T-helper 1 cell treated with Interleukin-12 subunit alpha and Interleukin-12 subunit beta and Interleukin-4 antibody, amounts not matched to agents 30 μg/mL and 1 μg/mL, for 36 hours (primary cell): ENCODE data around the gene TCF12.

Source experiments
- H3K27ac Mint-ChIP-seq: one replicate; pipeline ENCODE4 v1.8.0; 2021; ENCODE audit warnings: mild to moderate bottlenecking, mixed read lengths
- H3K27me3 Mint-ChIP-seq: one replicate; pipeline ENCODE4 v1.8.0; 2021; ENCODE audit warnings: low read depth, mixed read lengths
- H3K36me3 Mint-ChIP-seq: one replicate; pipeline ENCODE4 v1.8.0; 2021; ENCODE audit warnings: low read depth, mixed read lengths
- H3K4me1 Mint-ChIP-seq: one replicate; pipeline ENCODE4 v1.8.0; 2021; ENCODE audit warnings: low read depth, mixed read lengths
- H3K4me3 Mint-ChIP-seq: one replicate; pipeline ENCODE4 v1.8.0; 2021; ENCODE audit warnings: mild to moderate bottlenecking, moderate library complexity, mixed read lengths
- H3K9me3 Mint-ChIP-seq: one replicate; pipeline ENCODE4 v1.8.0; 2021; ENCODE audit warnings: mixed read lengths

Gene TCF12

GRCh38 chr15:57038040-57038439 is 119.6 kb downstream of the TCF12 start:
- no peaks in the 10 kb centered on the region for H3K27me3 Mint-ChIP-seq
- no peak overlapping the region for H3K4me3 Mint-ChIP-seq
- H3K4me1 Mint-ChIP-seq = peaks cover 18% of the 10 kb centered on the region
- H3K36me3 Mint-ChIP-seq = no peaks in the 10 kb centered on the region
- H3K27ac Mint-ChIP-seq = no peak overlapping the region
- no peaks in the 10 kb centered on the region for H3K9me3 Mint-ChIP-seq

- Mint-ChIP-seq H3K36me3 (no peaks in the 10 kb centered on the region), H3K27ac (no peak overlapping the region), H3K4me1 (peaks cover 18% of the 10 kb centered on the region), H3K4me3 (no peak overlapping the region), H3K27me3 (no peaks in the 10 kb centered on the region), H3K9me3 (no peaks in the 10 kb centered on the region)
Observed at GRCh38 chr15:57038496-57038895, 120.1 kb downstream of the TCF12 start.

- no peaks in the 10 kb centered on the region for H3K27me3 Mint-ChIP-seq
- peaks cover 2% of the 10 kb centered on the region for H3K36me3 Mint-ChIP-seq
- H3K27ac Mint-ChIP-seq = no peak overlapping the region
- H3K9me3 Mint-ChIP-seq = no peaks in the 10 kb centered on the region
- no peak overlapping the region for H3K4me3 Mint-ChIP-seq
- peaks cover 16% of the 10 kb centered on the region for H3K4me1 Mint-ChIP-seq
Observed at GRCh38 chr15:57041416-57041815, 123.0 kb downstream of the TCF12 start.

DNA sequence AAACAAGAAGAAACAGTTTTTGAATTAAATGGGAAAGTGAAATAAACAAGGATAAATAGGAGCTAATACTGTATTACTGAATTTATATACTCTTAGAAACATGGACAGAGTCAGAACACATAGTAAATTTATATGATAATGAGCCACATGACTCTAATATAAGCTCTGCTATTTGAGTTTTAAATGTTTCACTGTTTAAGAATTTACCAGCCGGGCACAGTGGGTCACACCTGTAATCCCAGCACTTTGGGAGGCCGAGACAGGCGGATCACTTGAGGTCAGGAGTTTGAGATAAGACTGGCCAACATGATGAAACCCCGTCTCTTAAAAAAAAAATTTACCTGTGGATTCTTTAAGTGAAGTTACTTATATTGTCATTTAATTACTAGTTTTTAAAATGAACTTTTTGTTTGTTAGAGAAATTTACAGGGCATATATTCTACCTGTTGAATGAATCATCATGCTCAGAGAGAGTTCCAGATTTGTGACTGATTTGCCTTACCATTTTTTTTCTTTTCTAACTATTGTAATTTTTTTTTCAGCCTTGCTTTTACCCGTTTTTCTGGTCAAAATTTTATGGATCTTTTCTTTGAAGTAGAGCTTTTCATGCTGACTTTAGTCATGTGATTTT is 125.7 kb downstream of the TCF12 start:
- no peak overlapping the region for H3K27ac Mint-ChIP-seq
- H3K4me1 Mint-ChIP-seq = peaks cover 4% of the 10 kb centered on the region
- H3K4me3 Mint-ChIP-seq = no peak overlapping the region
- H3K27me3 Mint-ChIP-seq = no peaks in the 10 kb centered on the region
- no peaks in the 10 kb centered on the region for H3K9me3 Mint-ChIP-seq
- peaks cover 2% of the 10 kb centered on the region for H3K36me3 Mint-ChIP-seq

- Mint-ChIP-seq H3K4me3 (no peak overlapping the region), H3K27ac (no peak overlapping the region), H3K4me1 (peaks cover 3% of the 10 kb centered on the region), H3K9me3 (no peaks in the 10 kb centered on the region), H3K36me3 (peaks cover 2% of the 10 kb centered on the region), H3K27me3 (no peaks in the 10 kb centered on the region)
Observed at GRCh38 chr15:57044970-57045369, 126.5 kb downstream of the TCF12 start.

DNA sequence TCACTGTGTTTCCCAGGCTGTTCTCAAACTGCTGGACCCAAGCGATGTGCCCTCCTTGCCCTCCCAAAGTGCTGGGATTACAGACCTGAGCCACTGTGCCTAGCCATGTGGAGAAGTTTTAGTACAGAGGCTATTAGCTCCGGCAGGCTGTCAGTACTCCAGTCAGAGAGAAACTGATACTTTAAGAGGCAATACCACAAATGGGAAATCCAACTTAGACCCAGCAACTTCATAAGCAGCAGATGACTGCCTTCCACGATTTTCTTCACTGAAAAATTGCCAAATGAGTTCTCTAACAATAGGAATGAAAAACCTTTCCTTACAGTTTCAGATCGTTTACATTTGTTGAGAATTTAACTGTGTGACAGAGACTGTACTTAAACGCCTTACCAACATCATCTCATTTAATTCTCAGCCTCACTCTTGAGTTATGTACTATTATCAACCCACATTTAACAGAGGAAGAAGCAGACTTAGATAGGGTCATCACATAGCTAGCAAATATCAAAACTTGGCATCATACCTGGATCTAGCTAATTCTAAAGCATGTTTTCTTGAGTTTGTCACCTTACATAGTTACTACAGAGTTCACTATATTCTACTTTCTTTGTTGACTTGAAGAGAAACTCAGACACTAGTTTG is 127.4 kb downstream of the TCF12 start:
- Mint-ChIP-seq H3K9me3 (no peaks in the 10 kb centered on the region), H3K27me3 (no peaks in the 10 kb centered on the region), H3K27ac (no peak overlapping the region), H3K4me1 (no peaks in the 10 kb centered on the region), H3K36me3 (peaks cover 2% of the 10 kb centered on the region), H3K4me3 (no peak overlapping the region)

DNA sequence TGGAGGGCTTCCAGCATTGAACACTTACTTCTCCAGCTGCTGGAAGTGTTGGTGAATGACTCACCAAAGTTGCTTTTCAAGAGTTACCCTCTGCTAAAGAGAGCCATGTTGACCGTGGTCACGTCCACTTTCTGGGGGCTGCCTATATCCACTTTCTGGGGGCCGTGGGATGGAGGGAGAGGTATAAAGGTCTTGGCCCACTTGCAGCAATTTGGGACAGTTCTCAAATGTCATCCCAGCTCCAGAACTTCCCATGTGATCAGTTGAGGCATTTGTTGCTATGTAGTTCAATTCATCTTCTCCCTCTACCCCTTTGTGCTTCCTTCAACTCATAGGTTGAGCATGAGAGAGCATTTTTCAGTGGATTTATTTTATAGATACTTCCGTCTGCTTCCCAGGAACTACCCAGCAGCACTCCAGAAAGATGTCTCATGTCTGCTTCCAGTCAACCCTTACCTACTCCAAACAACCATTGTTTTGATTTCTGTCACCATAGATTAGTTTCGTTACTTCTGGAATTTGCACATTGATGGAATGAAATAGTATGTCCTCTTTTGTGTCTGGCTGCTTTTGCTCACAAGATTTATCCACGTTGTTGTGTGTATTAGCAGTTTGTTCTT is 130.6 kb downstream of the TCF12 start:
- no peaks in the 10 kb centered on the region for H3K9me3 Mint-ChIP-seq
- peaks cover 3% of the 10 kb centered on the region for H3K4me1 Mint-ChIP-seq
- H3K27ac Mint-ChIP-seq = no peak overlapping the region
- no peak overlapping the region for H3K4me3 Mint-ChIP-seq
- H3K36me3 Mint-ChIP-seq = peaks cover 2% of the 10 kb centered on the region
- H3K27me3 Mint-ChIP-seq = no peaks in the 10 kb centered on the region

DNA sequence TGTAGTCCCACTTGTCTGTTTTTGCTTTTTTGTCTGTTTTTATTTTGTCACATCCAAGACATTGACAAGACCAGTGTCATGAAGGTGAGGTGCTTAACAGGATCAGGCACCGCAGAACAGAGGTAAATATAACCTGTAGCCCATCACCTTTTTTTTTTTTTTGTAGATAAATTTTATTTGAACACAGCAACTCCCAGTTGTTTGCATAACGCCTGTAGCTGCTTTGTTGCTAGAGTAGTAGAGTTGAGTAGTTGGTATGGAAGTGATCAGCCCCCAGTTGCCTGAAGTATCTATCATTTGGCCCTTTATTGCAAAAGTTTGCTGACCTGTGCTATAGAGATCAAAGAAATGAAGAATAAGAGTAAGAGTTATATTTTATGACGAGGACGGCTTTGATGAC is 135.0 kb downstream of the TCF12 start:
- H3K4me1 Mint-ChIP-seq = peaks cover 15% of the 10 kb centered on the region
- no peaks in the 10 kb centered on the region for H3K27me3 Mint-ChIP-seq
- H3K4me3 Mint-ChIP-seq = no peak overlapping the region
- H3K36me3 Mint-ChIP-seq = no peaks in the 10 kb centered on the region
- H3K27ac Mint-ChIP-seq = no peak overlapping the region
- no peaks in the 10 kb centered on the region for H3K9me3 Mint-ChIP-seq

- Mint-ChIP-seq H3K4me1 (peaks cover 15% of the 10 kb centered on the region), H3K4me3 (no peak overlapping the region), H3K27me3 (no peaks in the 10 kb centered on the region), H3K36me3 (no peaks in the 10 kb centered on the region), H3K9me3 (no peaks in the 10 kb centered on the region), H3K27ac (no peak overlapping the region)
Observed at GRCh38 chr15:57054204-57054750, 135.8 kb downstream of the TCF12 start.

DNA sequence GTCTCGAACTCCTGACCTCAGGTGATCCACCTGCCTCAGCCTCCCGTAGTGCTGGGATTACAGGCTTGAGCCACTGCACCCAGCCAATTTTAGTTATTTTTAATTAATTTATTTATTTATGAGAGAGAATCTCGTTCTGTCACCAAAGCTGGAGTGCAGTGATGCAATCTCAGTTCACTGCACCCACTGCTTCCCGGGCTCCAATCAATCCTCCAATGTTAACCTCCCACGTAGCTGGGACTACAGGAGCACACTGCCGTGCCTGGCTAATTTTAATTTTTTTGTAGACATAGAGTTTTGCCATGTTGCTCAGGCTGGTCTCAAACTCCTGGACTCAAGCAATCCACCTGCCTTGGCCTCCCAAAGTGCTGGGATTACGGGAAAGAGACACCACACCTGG is 137.9 kb downstream of the TCF12 start:
- Mint-ChIP-seq H3K27me3 (no peaks in the 10 kb centered on the region), H3K27ac (no peak overlapping the region), H3K4me1 (peaks cover 15% of the 10 kb centered on the region), H3K9me3 (no peaks in the 10 kb centered on the region), H3K4me3 (no peak overlapping the region), H3K36me3 (no peaks in the 10 kb centered on the region)

DNA sequence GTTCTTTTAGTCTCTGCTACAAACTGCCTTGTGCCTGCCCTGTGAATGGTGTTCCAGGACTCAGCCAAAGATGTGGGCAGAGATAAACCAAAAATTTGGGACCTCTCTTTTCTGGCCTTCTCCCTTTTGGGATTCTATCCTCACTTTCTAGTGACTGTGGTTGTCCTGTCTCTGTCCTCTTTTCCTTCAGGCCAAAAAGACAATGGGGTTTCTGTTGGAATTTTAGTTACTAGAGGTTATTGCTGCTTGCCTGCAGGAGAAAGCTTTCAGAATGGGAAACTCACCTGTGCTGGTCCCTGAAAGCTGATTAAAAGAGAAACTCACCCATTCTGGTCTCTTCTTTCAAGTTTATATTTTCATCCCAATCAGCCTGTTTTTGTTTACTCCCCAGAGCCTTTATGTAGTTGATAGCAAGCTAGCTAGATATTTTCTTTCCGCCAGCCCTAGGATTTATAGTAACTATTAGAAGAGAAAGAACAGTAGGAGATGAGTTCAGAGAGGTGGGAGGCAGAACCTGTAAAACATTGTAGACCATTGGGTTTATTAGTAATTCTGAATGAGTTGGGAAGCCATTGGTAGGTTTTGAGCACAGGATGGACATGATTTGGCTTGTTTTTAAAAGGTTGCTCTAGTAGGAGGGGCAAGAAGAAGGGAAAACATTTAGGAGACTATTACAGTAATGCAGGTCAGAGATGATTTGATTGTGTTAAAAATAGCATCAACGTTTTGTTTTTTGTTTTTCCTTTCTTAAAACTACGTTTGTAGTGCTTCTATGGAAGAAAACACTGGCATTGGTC is 138.9 kb downstream of the TCF12 start:
- H3K27ac Mint-ChIP-seq = no peak overlapping the region
- no peak overlapping the region for H3K4me3 Mint-ChIP-seq
- H3K36me3 Mint-ChIP-seq = no peaks in the 10 kb centered on the region
- H3K4me1 Mint-ChIP-seq = peaks cover 17% of the 10 kb centered on the region
- H3K27me3 Mint-ChIP-seq = no peaks in the 10 kb centered on the region
- H3K9me3 Mint-ChIP-seq = no peaks in the 10 kb centered on the region

DNA sequence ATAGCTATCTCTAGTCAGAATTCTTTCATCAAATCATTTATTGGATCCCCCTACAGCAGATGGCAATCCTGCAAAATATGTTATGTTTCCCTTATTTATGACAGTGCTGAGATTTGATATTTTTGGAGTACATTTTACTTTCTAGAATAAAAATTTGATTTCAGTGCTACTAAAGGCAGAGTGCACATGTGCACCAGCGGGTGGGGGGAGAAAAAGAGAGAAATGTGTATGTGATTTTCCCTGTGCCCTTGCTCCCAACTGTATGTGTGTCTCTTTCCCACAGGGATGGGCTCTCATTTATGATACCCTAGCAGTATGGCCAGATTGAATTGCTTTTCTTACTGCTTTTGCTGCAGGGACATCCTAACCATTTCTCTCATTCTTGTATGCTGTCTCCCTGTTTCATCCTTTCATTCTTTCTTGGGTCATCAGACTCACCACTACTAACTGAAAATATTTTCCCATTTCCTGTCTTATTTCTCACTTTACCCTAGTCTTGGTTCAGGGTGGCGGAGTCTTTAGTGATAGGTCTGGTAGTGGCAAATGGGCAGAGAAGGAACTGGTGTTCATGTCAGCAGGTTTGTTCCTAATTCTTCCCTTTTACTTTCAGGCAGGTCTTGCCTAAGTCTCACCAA is 140.7 kb downstream of the TCF12 start:
- no peak overlapping the region for H3K4me3 Mint-ChIP-seq
- H3K4me1 Mint-ChIP-seq = peaks cover 14% of the 10 kb centered on the region
- no peaks in the 10 kb centered on the region for H3K27me3 Mint-ChIP-seq
- H3K9me3 Mint-ChIP-seq = no peaks in the 10 kb centered on the region
- H3K27ac Mint-ChIP-seq = no peak overlapping the region
- peaks cover 2% of the 10 kb centered on the region for H3K36me3 Mint-ChIP-seq

GRCh38 chr15:57060799-57061198 is 142.4 kb downstream of the TCF12 start:
- no peaks in the 10 kb centered on the region for H3K9me3 Mint-ChIP-seq
- peaks cover 14% of the 10 kb centered on the region for H3K4me1 Mint-ChIP-seq
- no peaks in the 10 kb centered on the region for H3K27me3 Mint-ChIP-seq
- H3K27ac Mint-ChIP-seq = no peak overlapping the region
- no peak overlapping the region for H3K4me3 Mint-ChIP-seq
- H3K36me3 Mint-ChIP-seq = peaks cover 3% of the 10 kb centered on the region

- Mint-ChIP-seq H3K4me1 (peaks cover 14% of the 10 kb centered on the region), H3K27me3 (no peaks in the 10 kb centered on the region), H3K36me3 (peaks cover 3% of the 10 kb centered on the region), H3K27ac (no peak overlapping the region), H3K4me3 (no peak overlapping the region), H3K9me3 (no peaks in the 10 kb centered on the region)
Observed at GRCh38 chr15:57061281-57061680, 142.8 kb downstream of the TCF12 start.
